ENCODE results near the gene WNT8A.
A peak's percentile ranks its signal among the peaks of the same experiment; 100 is the strongest.
"Not testable (repeated sequence)": the region's sequence is repeated elsewhere in the genome, so short reads cannot be mapped to it uniquely, and the experiment has no call there.

Gene WNT8A

GRCh38 chr5:138083702-138084101 is at the start of gene WNT8A:
TSS of gene WNT8A (plus strand) at chr5:138084033. CDS start at chr5:138084128, 95 bp downstream.
- no peak for DNase-seq

GRCh38 chr5:138035605-138036537 is 48.0 kb upstream of the WNT8A start:
- ATAC-seq (peak; percentile 74), DNase-seq (peak; percentile 58)

More at GRCh38 chr5:138083702-138084101, at the start of gene WNT8A:
- ATAC-seq, result no peak

GRCh38 chr5:138037271-138037670 is 46.6 kb upstream of the WNT8A start:
- ATAC-seq (no peak), DNase-seq (no peak)

GRCh38 chr5:138037907-138038633 is 45.8 kb upstream of the WNT8A start:
- no peak for ATAC-seq
- no peak for DNase-seq

- ATAC-seq, result no peak
- no peak for DNase-seq
These were observed 45.0 kb upstream of the WNT8A start for GRCh38 chr5:138038826-138039225.

- not testable (repeated sequence) for ATAC-seq, DNase-seq
These were observed 38.5 kb upstream of the WNT8A start for GRCh38 chr5:138045283-138045682.

- ATAC-seq (no peak), DNase-seq (no peak)
These were observed 32.2 kb upstream of the WNT8A start for GRCh38 chr5:138051441-138052296.

GRCh38 chr5:138052718-138053117 is 31.1 kb upstream of the WNT8A start:
- DNase-seq, ATAC-seq: not testable (repeated sequence)

GRCh38 chr5:138053554-138053953 is 30.3 kb upstream of the WNT8A start:
- ATAC-seq (no peak), DNase-seq (no peak)

- ATAC-seq, result no peak
- DNase-seq, result no peak
These were observed 29.6 kb upstream of the WNT8A start for GRCh38 chr5:138054206-138054605.

- ATAC-seq (no peak), DNase-seq (no peak)
These were observed 28.8 kb upstream of the WNT8A start for GRCh38 chr5:138054847-138055558.

- no peak for ATAC-seq
- DNase-seq, result no peak
These were observed 19.3 kb upstream of the WNT8A start for GRCh38 chr5:138064526-138064925.

- peak; percentile 21 for DNase-seq
- ATAC-seq, result no peak
These were observed 18.7 kb upstream of the WNT8A start for GRCh38 chr5:138065102-138065501.

- DNase-seq, result no peak
- ATAC-seq, result no peak
These were observed 15.9 kb upstream of the WNT8A start for GRCh38 chr5:138067945-138068344.

- peak; percentile 84 for DNase-seq
- ATAC-seq, result peak; percentile 84
These were observed 14.9 kb upstream of the WNT8A start for GRCh38 chr5:138068742-138069600.

- ATAC-seq, DNase-seq: not testable (repeated sequence)
These were observed 13.8 kb upstream of the WNT8A start for GRCh38 chr5:138070026-138070425.

- peak; percentile 35 for ATAC-seq
- DNase-seq, result peak; percentile 58
These were observed 6.7 kb upstream of the WNT8A start for GRCh38 chr5:138077064-138077696.

- DNase-seq, result no peak
- no peak for ATAC-seq
These were observed 5.7 kb upstream of the WNT8A start for GRCh38 chr5:138078006-138078643.

- no peak for DNase-seq
- ATAC-seq, result no peak
These were observed 1.8 kb upstream of the WNT8A start for GRCh38 chr5:138082033-138082432.
